Endothelial cell of umbilical vein (primary cell): ENCODE results near the gene MPST. TPM values are rescaled to one million over a fixed set of nuclear protein-coding genes. Genes with fewer than 3 reads are reported as not detected.

Source experiments
- BruUV-seq: library from RNA; stranded (reverse); fragments of 400-500 nt; replicated peaks from 2 replicates; lab custom pipeline; 2021; lab: Mats Ljungman, UMichigan
- CTCF ChIA-PET: fragments of 300-600, 350-600 bp; sonication (Branson Sonifier 250); formaldehyde crosslinking; loops from one replicate; lab custom pipeline; 2021; ENCODE audit warnings: antibody characterized with exemption, inconsistent platforms; lab: Charles Lee
- POLR2A ChIA-PET: fragments of 300-600, 350-600 bp; sonication (Branson Sonifier 250); formaldehyde crosslinking; loops from one replicate; lab custom pipeline; 2021; ENCODE audit warnings: antibody characterized with exemption, inconsistent platforms; lab: Charles Lee
- DNase-seq: peaks from one replicate; pipeline ENCODE4 v3.0.0-alpha.2; 2011; ENCODE audit warnings: low read depth, low spot score
- FAIRE-seq: peaks from 2 replicates; lab custom pipeline; 2011; peaks lifted over from hg19 to GRCh38; lab: Jason Lieb, UNC
- H2AFZ ChIP-seq: 2 replicates; pipeline ENCODE4 v1.6.0; 2012; ENCODE audit warnings: low read depth, low read length, control low read depth, inconsistent platforms
- H3K27ac ChIP-seq: 2 replicates; pipeline ENCODE4 v1.5.1; 2011; ENCODE audit warnings: low read depth, mild to moderate bottlenecking, control low read depth, low read length, moderate library complexity; ENCODE audit not compliant: insufficient read depth
- H3K27me3 ChIP-seq, 2 experiments: 2 replicates each; pipeline versions ENCODE4 v1.6.0 to v1.6.1; 2011; ENCODE audit warnings: low read length in 2 of 2, mixed read lengths in 1 of 2; ENCODE audit not compliant: control insufficient read depth in 2 of 2, insufficient read depth in 2 of 2
- H3K36me3 ChIP-seq, 2 experiments: 2 replicates in 1 of 2; 3 replicates in 1 of 2; pipeline ENCODE4 v1.5.1; 2011; ENCODE audit warnings: low read length in 2 of 2, mild to moderate bottlenecking in 1 of 2, moderate library complexity in 1 of 2; ENCODE audit not compliant: control insufficient read depth in 2 of 2, insufficient read depth in 2 of 2; ENCODE audit errors: extremely low read depth in 1 of 2
- H3K4me1 ChIP-seq: 3 replicates; pipeline ENCODE4 v1.5.1; 2011; ENCODE audit warnings: mild to moderate bottlenecking, low read length; ENCODE audit not compliant: control insufficient read depth, insufficient read depth; ENCODE audit errors: extremely low read depth
- H3K4me2 ChIP-seq: 2 replicates; pipeline ENCODE4 v1.6.1; 2011; ENCODE audit warnings: low read length, control low read depth, mixed read lengths; ENCODE audit not compliant: insufficient read depth
- H3K4me3 ChIP-seq, 3 experiments: fragments of 200-600 bp in 1 of 3; sonication (generic), shearing (Covaris generic) in 1 of 3; replicated peaks in 1 of 3; 2 replicates each; pipeline ENCODE4 v1.5.1; 2011 to 2016; ENCODE audit warnings: control low read depth in 3 of 3, low read length in 3 of 3, mild to moderate bottlenecking in 2 of 3, inconsistent platforms in 1 of 3, low read depth in 1 of 3, moderate library complexity in 1 of 3; ENCODE audit not compliant: insufficient read depth in 1 of 3
- H3K79me2 ChIP-seq: 2 replicates; pipeline ENCODE4 v1.6.0; 2012; ENCODE audit warnings: low read length, inconsistent platforms; ENCODE audit not compliant: control insufficient read depth, insufficient read depth
- H3K9ac ChIP-seq: replicated peaks from 2 replicates; pipeline ENCODE3; 2011; ENCODE audit warnings: low read length, control low read depth; ENCODE audit not compliant: insufficient read depth; ENCODE audit errors: extremely low read depth
- H3K9me1 ChIP-seq: replicated peaks from 3 replicates; pipeline ENCODE4 v1.6.0; 2011; ENCODE audit warnings: mild to moderate bottlenecking, low read length; ENCODE audit not compliant: control insufficient read depth, insufficient read depth; ENCODE audit errors: extremely low read depth
- H3K9me3 ChIP-seq: replicated peaks from 2 replicates; pipeline ENCODE4 v1.5.1; 2012; ENCODE audit warnings: low read length, inconsistent platforms; ENCODE audit not compliant: control insufficient read depth, insufficient read depth
- H4K20me1 ChIP-seq: replicated peaks from 2 replicates; pipeline ENCODE3; 2011; ENCODE audit warnings: mild to moderate bottlenecking, low read length; ENCODE audit not compliant: control insufficient read depth, insufficient read depth; ENCODE audit errors: extremely low read depth
- EZH2 ChIP-seq: IDR thresholded peaks from 2 replicates; pipeline ENCODE4 v1.6.1; 2012; ENCODE audit warnings: borderline replicate concordance, low read depth, mild to moderate bottlenecking, moderate library complexity, low read length, inconsistent platforms; ENCODE audit not compliant: severe bottlenecking
- FOS ChIP-seq: IDR thresholded peaks from 2 replicates; pipeline ENCODE4 v1.6.1; 2011; ENCODE audit warnings: mild to moderate bottlenecking, low read length, moderate library complexity, borderline replicate concordance; ENCODE audit not compliant: insufficient read depth
- GATA2 ChIP-seq: IDR thresholded peaks from 2 replicates; pipeline ENCODE4 v1.7.0; 2011; ENCODE audit warnings: low read depth, mild to moderate bottlenecking, moderate library complexity, mixed read lengths, low read length; ENCODE audit not compliant: insufficient read length, insufficient read depth
- JUN ChIP-seq: IDR thresholded peaks from 2 replicates; pipeline ENCODE4 v1.6.1; 2011; ENCODE audit warnings: borderline replicate concordance, low read depth; ENCODE audit not compliant: insufficient read length, insufficient read depth
- MYC ChIP-seq: IDR thresholded peaks from one replicate; pipeline ENCODE4 v1.6.1; 2011; ENCODE audit warnings: mild to moderate bottlenecking, low read depth, low read length
- POLR2A ChIP-seq: IDR thresholded peaks from 2 replicates; pipeline ENCODE4 v1.6.1; 2012; ENCODE audit warnings: low read depth, mild to moderate bottlenecking, control low read depth, low read length
- POLR2AphosphoS5 ChIP-seq: IDR thresholded peaks from 2 replicates; pipeline ENCODE4 v1.6.1; 2012; ENCODE audit warnings: low read depth, mild to moderate bottlenecking, control low read depth, low read length, moderate library complexity; ENCODE audit not compliant: insufficient read depth
- dilution Hi-C: fragments of 300-500 bp; cut with MboI; formaldehyde crosslinking; loops from one replicate; pipeline ENCODE4 v1.15.0; 2019; ENCODE audit warnings: low sequenced_read_pairs; ENCODE audit not compliant: extremely low pct_ligation_motif_present
- intact Hi-C: fragments of 100-400 bp; cut with micrococcal nuclease; formaldehyde crosslinking; loops from one replicate; pipeline ENCODE4 v1.10.0; 2022
- polyA plus RNA-seq, 4 experiments: library from polyadenylated mRNA; depleted of rRNA in 3 of 4; stranded (reverse) in 3 of 4; unstranded in 1 of 4; fragments of >200 nt; gene quantifications; 2 replicates each; pipeline versions ENCODE4 v1.2.1 to v1.2.3, GENCODE V29; 2011 to 2012; ENCODE audit warnings: missing spikeins in 1 of 4
- total RNA-seq: library from RNA; stranded (reverse); gene quantifications from 2 replicates; pipeline ENCODE4 v1.2.3, GENCODE V29; 2021
- TF ChIP-seq, protein P1 (sequence below), 2 donors: IDR thresholded peaks; 1 replicate in 1 of 2; 2 replicates in 1 of 2; pipeline ENCODE4 v1.5.1; 2011; ENCODE audit warnings: low read length in 2 of 2, mild to moderate bottlenecking in 2 of 2, moderate library complexity in 2 of 2, control low read depth in 1 of 2, inconsistent platforms in 1 of 2, low read depth in 1 of 2; ENCODE audit not compliant: insufficient read depth in 1 of 2; ENCODE audit errors: extremely low read depth in 1 of 2
- TF ChIP-seq, protein P2 (sequence below): IDR thresholded peaks from 2 replicates; pipeline ENCODE4 v1.6.1; 2011; ENCODE audit not compliant: insufficient read depth, insufficient read length

MPST gene
- total and polyA plus RNA-seq, 2 donors (not counting 3 experiments of a cell fraction or from before 2014, with no cell fraction given): 93.2 to 124 TPM

DNA sequence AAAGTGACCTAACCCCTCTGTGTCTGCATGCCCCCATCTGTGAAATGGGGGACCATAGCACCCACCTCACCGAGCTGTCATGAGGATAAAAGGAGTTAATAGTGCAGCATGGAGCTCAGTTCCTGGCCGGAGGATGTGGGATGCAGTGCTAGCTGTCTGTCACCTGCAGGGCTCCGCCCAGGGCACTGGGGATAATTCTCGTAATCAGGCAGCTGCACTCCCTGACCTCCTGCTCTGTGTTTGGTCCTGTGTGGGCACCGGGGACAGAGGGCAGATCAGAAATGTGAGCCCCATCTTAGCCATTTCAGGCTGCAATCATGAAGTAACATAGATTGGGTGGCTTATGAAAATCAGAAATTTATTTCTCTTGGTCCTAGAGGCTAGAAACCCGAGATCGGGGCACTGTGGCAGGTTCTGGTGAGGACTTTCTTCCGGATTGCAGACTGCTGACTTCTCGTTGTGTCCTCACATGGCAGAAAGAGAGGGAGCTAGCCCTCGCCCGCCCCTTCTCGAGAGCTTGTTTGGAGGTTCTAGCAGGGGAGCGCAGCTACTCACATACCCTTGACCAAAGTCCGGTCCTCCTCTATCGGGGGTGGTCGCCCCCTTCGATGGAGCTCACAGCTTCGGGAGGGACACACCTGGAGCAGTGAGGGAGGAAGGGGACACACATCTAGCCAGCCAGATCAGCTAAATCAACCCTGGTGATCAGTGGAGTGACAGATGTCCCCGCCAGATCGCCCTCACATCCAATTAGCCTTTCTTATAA lies 35.2 kb downstream of the MPST start:
- POLR2A ChIA-PET: no interaction called here
- H3K9me1 ChIP-seq: no peaks in the 10 kb centered on the region
- peaks cover 3 to 34% of the 10 kb centered on the region in 2 experiments for H3K36me3 ChIP-seq
- DNase-seq (no peak), FAIRE-seq (no peak)
- H3K4me1 ChIP-seq: peaks cover 7% of the 10 kb centered on the region
- peaks cover 3% of the 10 kb centered on the region for H3K79me2 ChIP-seq
- intact Hi-C loops (no loop called here), dilution Hi-C loops (no loop called here)
- no peaks in the 10 kb centered on the region for H3K27me3 ChIP-seq
- TF ChIP-seq GATA2 (no peak), FOS (no peak), EZH2 (no peak), POLR2AphosphoS5 (no peak), JUN (no peak), MYC (no peak), POLR2A (no peak)
- TF ChIP-seq, protein P1, sequence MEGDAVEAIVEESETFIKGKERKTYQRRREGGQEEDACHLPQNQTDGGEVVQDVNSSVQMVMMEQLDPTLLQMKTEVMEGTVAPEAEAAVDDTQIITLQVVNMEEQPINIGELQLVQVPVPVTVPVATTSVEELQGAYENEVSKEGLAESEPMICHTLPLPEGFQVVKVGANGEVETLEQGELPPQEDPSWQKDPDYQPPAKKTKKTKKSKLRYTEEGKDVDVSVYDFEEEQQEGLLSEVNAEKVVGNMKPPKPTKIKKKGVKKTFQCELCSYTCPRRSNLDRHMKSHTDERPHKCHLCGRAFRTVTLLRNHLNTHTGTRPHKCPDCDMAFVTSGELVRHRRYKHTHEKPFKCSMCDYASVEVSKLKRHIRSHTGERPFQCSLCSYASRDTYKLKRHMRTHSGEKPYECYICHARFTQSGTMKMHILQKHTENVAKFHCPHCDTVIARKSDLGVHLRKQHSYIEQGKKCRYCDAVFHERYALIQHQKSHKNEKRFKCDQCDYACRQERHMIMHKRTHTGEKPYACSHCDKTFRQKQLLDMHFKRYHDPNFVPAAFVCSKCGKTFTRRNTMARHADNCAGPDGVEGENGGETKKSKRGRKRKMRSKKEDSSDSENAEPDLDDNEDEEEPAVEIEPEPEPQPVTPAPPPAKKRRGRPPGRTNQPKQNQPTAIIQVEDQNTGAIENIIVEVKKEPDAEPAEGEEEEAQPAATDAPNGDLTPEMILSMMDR (IDR thresholded peaks at IDR 0.05; ENCODE audit: extremely low read depth in 1 of 2, insufficient read depth in 1 of 2, low read depth in 1 of 2, low read length in 2 of 2): no peak
- TF ChIP-seq, protein P2, sequence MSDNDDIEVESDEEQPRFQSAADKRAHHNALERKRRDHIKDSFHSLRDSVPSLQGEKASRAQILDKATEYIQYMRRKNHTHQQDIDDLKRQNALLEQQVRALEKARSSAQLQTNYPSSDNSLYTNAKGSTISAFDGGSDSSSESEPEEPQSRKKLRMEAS: no peak
- no peaks in the 10 kb centered on the region for H4K20me1 ChIP-seq
- H3K9ac ChIP-seq: no peak overlapping the region
- no peak overlapping the region for H3K27ac ChIP-seq
- H3K4me3 ChIP-seq: no peak overlapping the region
- no TSS peak for BruUV-seq
- H3K9me3 ChIP-seq: no peaks in the 10 kb centered on the region
- CTCF ChIA-PET: interaction anchor here (0.6 to 1.6 kb wide), 3 partner anchors 9 to 33 kb away, joined by 3 to 6 read pairs (median 4); no protein-coding TSS in a partner anchor
- H3K4me2 ChIP-seq: no peak overlapping the region
- no peak overlapping the region for H2AFZ ChIP-seq
